ENCODE results near the gene TTC3.

The TTC3 gene

DNA sequence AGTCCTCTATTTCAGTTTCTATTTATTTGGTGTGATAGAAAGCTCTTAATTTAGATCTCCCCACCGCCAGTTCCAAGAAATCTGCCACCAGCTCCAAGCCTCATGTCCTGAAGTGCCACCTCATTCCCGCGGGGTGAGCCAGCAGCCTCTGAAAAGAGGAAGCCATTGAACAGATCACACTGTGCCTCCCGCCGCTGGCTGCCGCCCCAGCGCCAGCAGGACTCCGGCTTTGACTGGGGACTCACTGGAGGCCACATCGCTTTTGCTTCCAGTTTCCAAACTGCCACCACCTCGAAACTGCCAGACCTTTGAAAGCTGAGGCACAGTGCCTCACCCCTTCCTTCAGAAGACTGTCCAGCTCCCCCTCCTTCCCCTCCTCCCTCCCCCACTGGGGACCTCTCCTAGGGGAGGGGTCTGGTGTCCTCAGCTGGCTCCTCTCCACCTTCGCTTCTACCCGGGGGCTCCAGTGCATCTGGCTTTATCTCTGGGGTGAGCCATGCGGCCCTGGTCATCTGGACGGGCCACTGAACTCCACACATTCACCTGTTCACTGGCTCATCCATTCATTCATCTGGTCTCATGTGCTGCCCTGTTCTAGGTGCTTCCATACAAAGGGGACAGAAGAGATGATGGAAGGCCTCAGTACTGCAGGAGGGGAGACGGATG is 135.1 kb downstream of the TTC3 start:
- H2AFZ ChIP-seq (ENCODE audit: low read length) = peak overlapping the region; percentile 48
- peak overlapping the region; percentile 69 for H3K4me2 ChIP-seq (ENCODE audit: low read depth, low read length)
- no peak for TF ChIP-seq EZH2phosphoT487 (IDR thresholded peaks at IDR 0.05; ENCODE audit: low read length)
- TF ChIP-seq, protein P1, sequence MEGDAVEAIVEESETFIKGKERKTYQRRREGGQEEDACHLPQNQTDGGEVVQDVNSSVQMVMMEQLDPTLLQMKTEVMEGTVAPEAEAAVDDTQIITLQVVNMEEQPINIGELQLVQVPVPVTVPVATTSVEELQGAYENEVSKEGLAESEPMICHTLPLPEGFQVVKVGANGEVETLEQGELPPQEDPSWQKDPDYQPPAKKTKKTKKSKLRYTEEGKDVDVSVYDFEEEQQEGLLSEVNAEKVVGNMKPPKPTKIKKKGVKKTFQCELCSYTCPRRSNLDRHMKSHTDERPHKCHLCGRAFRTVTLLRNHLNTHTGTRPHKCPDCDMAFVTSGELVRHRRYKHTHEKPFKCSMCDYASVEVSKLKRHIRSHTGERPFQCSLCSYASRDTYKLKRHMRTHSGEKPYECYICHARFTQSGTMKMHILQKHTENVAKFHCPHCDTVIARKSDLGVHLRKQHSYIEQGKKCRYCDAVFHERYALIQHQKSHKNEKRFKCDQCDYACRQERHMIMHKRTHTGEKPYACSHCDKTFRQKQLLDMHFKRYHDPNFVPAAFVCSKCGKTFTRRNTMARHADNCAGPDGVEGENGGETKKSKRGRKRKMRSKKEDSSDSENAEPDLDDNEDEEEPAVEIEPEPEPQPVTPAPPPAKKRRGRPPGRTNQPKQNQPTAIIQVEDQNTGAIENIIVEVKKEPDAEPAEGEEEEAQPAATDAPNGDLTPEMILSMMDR (IDR thresholded peaks at IDR 0.05; ENCODE audit: low read length) = no peak
- no peak for TF ChIP-seq EZH2 (optimal IDR thresholded peaks at IDR 0.05; ENCODE audit: low read depth, low read length)
- no peaks in the 10 kb centered on the region for H3K27me3 ChIP-seq (replicated peaks; ENCODE audit: insufficient read depth, low read length)
- DNase-seq = peak; percentile 75
- H3K9ac ChIP-seq (ENCODE audit: low read length) = peak overlapping the region; percentile 19; the same call in 1 of the 2 replicates
- H3F3A ChIP-seq (ENCODE audit: insufficient read depth, low read length) = peaks cover 9% of the 10 kb centered on the region
- peak overlapping the region; percentile 47; the same call in 1 of the 2 replicates for H3K27ac ChIP-seq (ENCODE audit: low read length)
- peaks cover 16% of the 10 kb centered on the region for H3K4me1 ChIP-seq (ENCODE audit: low read length)
- H3K4me3 ChIP-seq (ENCODE audit: low read length) = peak overlapping the region; percentile 43
- H3K36me3 ChIP-seq (replicated peaks; ENCODE audit: insufficient read depth, low read length) = no peaks in the 10 kb centered on the region
- no peaks in the 10 kb centered on the region for H3K9me3 ChIP-seq (replicated peaks; ENCODE audit: insufficient read depth, low read length)
- H4K20me1 ChIP-seq (ENCODE audit: insufficient read depth, low read length) = no peaks in the 10 kb centered on the region
- H3K9me2 ChIP-seq (replicated peaks; ENCODE audit: insufficient read depth, low read length) = no peaks in the 10 kb centered on the region
- H3K79me2 ChIP-seq (ENCODE audit: low read length) = no peaks in the 10 kb centered on the region

GRCh38 chr21:37208741-37209225 is 135.7 kb downstream of the TTC3 start:
- no peaks in the 10 kb centered on the region for H3K9me3 ChIP-seq (replicated peaks; ENCODE audit: insufficient read depth, low read length)
- no peak overlapping the region for H3K4me2 ChIP-seq (ENCODE audit: low read depth, low read length)
- H3K9ac ChIP-seq (ENCODE audit: low read length) = no peak overlapping the region
- H2AFZ ChIP-seq (ENCODE audit: low read length) = no peak overlapping the region
- no peaks in the 10 kb centered on the region for H3K27me3 ChIP-seq (replicated peaks; ENCODE audit: insufficient read depth, low read length)
- peaks cover 16% of the 10 kb centered on the region for H3K4me1 ChIP-seq (ENCODE audit: low read length)
- H3F3A ChIP-seq (ENCODE audit: insufficient read depth, low read length) = peaks cover 9% of the 10 kb centered on the region
- H3K9me2 ChIP-seq (replicated peaks; ENCODE audit: insufficient read depth, low read length) = no peaks in the 10 kb centered on the region
- no peaks in the 10 kb centered on the region for H3K36me3 ChIP-seq (replicated peaks; ENCODE audit: insufficient read depth, low read length)
- H3K27ac ChIP-seq (ENCODE audit: low read length) = no peak overlapping the region
- no peak overlapping the region for H3K4me3 ChIP-seq (ENCODE audit: low read length)
- DNase-seq = no peak
- H4K20me1 ChIP-seq (ENCODE audit: insufficient read depth, low read length) = no peaks in the 10 kb centered on the region
- TF ChIP-seq EZH2 (optimal IDR thresholded peaks at IDR 0.05; ENCODE audit: low read depth, low read length) (no peak), EZH2phosphoT487 (IDR thresholded peaks at IDR 0.05; ENCODE audit: low read length) (no peak)
- H3K79me2 ChIP-seq (ENCODE audit: low read length) = no peaks in the 10 kb centered on the region

DNA sequence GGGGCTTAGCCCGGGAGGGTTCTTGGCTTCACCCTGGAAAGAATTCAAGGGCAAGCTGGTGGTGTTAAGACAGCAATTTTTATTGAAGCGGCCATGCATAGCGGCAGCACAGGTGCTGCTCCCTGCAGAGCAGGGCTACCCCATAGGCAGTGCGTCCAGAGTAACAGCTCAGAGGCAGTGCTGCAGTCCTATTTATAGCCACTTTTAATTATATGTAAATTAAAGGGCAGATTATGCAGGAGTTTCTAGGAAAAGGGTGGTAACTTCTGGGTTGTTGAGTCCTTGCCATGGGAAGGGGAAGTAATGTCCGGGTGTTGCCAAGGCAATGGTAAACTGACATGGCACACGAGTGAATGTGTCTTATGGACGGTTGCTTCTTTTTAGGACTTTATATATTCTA is 137.1 kb downstream of the TTC3 start:
- Histone ChIP-seq H3K9me3 (replicated peaks; ENCODE audit: insufficient read depth, low read length) (no peaks in the 10 kb centered on the region), H3K27ac (ENCODE audit: low read length) (no peak overlapping the region), H3K9ac (ENCODE audit: low read length) (no peak overlapping the region), H3K79me2 (ENCODE audit: low read length) (no peaks in the 10 kb centered on the region), H4K20me1 (ENCODE audit: insufficient read depth, low read length) (no peaks in the 10 kb centered on the region), H3K4me3 (ENCODE audit: low read length) (no peak overlapping the region), H3K4me2 (ENCODE audit: low read depth, low read length) (no peak overlapping the region), H2AFZ (ENCODE audit: low read length) (no peak overlapping the region), H3F3A (ENCODE audit: insufficient read depth, low read length) (peaks cover 9% of the 10 kb centered on the region), H3K9me2 (replicated peaks; ENCODE audit: insufficient read depth, low read length) (no peaks in the 10 kb centered on the region), H3K36me3 (replicated peaks; ENCODE audit: insufficient read depth, low read length) (no peaks in the 10 kb centered on the region), H3K4me1 (ENCODE audit: low read length) (peaks cover 16% of the 10 kb centered on the region), H3K27me3 (replicated peaks; ENCODE audit: insufficient read depth, low read length) (no peaks in the 10 kb centered on the region)
- no peak for TF ChIP-seq EZH2 (optimal IDR thresholded peaks at IDR 0.05; ENCODE audit: low read depth, low read length)
- no peak for TF ChIP-seq EZH2phosphoT487 (IDR thresholded peaks at IDR 0.05; ENCODE audit: low read length)
- TF ChIP-seq, protein P1 (IDR thresholded peaks at IDR 0.05; ENCODE audit: low read length) = no peak
- DNase-seq = no peak

- Histone ChIP-seq H4K20me1 (ENCODE audit: insufficient read depth, low read length) (no peaks in the 10 kb centered on the region), H3K36me3 (replicated peaks; ENCODE audit: insufficient read depth, low read length) (no peaks in the 10 kb centered on the region), H3K27me3 (replicated peaks; ENCODE audit: insufficient read depth, low read length) (no peaks in the 10 kb centered on the region), H2AFZ (ENCODE audit: low read length) (no peak overlapping the region), H3K4me1 (ENCODE audit: low read length) (peaks cover 16% of the 10 kb centered on the region), H3F3A (ENCODE audit: insufficient read depth, low read length) (peaks cover 9% of the 10 kb centered on the region), H3K9ac (ENCODE audit: low read length) (no peak overlapping the region), H3K79me2 (ENCODE audit: low read length) (no peaks in the 10 kb centered on the region), H3K9me2 (replicated peaks; ENCODE audit: insufficient read depth, low read length) (no peaks in the 10 kb centered on the region), H3K9me3 (replicated peaks; ENCODE audit: insufficient read depth, low read length) (no peaks in the 10 kb centered on the region), H3K27ac (ENCODE audit: low read length) (no peak overlapping the region), H3K4me3 (ENCODE audit: low read length) (no peak overlapping the region), H3K4me2 (ENCODE audit: low read depth, low read length) (no peak overlapping the region)
- DNase-seq = no peak
- TF ChIP-seq EZH2phosphoT487 (IDR thresholded peaks at IDR 0.05; ENCODE audit: low read length) (no peak), EZH2 (optimal IDR thresholded peaks at IDR 0.05; ENCODE audit: low read depth, low read length) (no peak)
- TF ChIP-seq, protein P1 (IDR thresholded peaks at IDR 0.05; ENCODE audit: low read length) = no peak
Measured at GRCh38 chr21:37210799-37211198, 137.7 kb downstream of the TTC3 start.

Data from MM.1S (cell line).